ENCODE results near the gene PIEZO1. TPM values are rescaled to one million over a fixed set of nuclear protein-coding genes. Genes with fewer than 3 reads are reported as not detected.
"Not testable (repeated sequence)": the region's sequence is repeated elsewhere in the genome, so short reads cannot be mapped to it uniquely, and the experiment has no call there.

The PIEZO1 gene, protein sequence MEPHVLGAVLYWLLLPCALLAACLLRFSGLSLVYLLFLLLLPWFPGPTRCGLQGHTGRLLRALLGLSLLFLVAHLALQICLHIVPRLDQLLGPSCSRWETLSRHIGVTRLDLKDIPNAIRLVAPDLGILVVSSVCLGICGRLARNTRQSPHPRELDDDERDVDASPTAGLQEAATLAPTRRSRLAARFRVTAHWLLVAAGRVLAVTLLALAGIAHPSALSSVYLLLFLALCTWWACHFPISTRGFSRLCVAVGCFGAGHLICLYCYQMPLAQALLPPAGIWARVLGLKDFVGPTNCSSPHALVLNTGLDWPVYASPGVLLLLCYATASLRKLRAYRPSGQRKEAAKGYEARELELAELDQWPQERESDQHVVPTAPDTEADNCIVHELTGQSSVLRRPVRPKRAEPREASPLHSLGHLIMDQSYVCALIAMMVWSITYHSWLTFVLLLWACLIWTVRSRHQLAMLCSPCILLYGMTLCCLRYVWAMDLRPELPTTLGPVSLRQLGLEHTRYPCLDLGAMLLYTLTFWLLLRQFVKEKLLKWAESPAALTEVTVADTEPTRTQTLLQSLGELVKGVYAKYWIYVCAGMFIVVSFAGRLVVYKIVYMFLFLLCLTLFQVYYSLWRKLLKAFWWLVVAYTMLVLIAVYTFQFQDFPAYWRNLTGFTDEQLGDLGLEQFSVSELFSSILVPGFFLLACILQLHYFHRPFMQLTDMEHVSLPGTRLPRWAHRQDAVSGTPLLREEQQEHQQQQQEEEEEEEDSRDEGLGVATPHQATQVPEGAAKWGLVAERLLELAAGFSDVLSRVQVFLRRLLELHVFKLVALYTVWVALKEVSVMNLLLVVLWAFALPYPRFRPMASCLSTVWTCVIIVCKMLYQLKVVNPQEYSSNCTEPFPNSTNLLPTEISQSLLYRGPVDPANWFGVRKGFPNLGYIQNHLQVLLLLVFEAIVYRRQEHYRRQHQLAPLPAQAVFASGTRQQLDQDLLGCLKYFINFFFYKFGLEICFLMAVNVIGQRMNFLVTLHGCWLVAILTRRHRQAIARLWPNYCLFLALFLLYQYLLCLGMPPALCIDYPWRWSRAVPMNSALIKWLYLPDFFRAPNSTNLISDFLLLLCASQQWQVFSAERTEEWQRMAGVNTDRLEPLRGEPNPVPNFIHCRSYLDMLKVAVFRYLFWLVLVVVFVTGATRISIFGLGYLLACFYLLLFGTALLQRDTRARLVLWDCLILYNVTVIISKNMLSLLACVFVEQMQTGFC (N-terminal part only)
- total RNA-seq (ENCODE audit: insufficient read depth, low replicate concordance), result 91.7 TPM

DNA sequence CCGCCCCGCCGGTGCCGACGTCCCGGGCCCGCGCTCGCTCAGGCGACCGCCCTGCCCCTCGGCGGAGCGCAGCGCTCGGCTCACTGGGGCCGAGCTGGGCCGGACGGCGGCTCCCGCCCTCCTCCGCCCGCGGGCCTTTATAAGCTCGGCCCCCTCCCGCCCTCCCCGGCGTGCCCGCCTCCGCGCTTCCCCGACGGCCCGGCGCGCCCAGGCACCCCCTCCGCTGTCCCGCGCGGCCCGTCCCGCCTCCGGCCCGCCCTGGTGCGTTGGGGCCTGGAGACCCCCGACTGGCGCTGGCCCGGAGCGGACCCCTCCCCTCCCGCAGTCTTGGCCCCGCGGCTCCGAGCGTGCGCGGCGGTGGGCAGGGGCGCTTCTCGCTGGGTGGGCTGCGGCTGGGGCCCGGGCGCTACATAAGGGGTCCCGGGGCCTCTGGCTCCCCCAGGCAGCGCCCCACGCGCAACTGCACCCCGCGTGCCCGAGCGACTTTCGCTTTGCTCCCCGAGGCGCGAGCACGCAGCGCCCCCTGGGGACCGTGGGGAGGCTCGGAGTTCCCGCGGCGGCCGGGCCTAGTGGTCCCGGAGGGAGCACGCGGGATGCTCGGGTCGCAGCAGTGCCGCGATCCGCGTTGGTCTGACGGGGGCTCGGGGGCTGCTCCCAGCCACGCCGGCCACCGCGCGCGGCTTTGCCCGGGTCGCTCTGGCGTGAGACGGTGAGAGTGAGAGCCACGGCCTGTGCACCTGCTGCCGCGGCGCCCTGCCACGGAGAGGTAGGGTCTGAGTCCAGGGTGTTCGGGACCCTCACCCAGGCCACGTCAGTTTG, at the start of gene PIEZO1:
PIEZO1 (minus strand) TSS at position 115 of the 819 bp plus-strand sequence. CDS start 256 bp downstream, outside the sequence.
- DNase-seq (ENCODE audit: low spot score), result peak; percentile 69

DNA sequence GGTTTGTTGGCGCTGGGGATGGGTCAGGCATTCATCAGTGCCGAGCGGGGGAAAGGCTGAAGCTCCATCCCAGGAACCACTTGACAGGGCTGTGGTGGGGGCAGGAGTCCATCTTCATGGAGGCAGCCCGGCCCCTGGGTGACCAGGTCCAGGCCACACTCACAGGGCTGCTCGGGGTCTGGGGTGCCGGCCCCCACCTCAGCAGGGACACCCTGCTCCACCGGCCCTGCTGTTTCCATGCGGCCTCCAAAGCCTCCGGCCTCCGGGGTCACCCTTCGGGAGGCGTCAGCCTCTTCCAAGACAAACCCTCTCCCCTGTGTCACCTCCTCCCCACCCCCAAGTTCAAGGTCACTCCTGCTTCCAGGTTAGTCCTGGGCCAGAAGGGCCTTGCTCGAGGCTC, 49.6 kb upstream of the PIEZO1 start:
- DNase-seq (ENCODE audit: low spot score), result no peak

DNA sequence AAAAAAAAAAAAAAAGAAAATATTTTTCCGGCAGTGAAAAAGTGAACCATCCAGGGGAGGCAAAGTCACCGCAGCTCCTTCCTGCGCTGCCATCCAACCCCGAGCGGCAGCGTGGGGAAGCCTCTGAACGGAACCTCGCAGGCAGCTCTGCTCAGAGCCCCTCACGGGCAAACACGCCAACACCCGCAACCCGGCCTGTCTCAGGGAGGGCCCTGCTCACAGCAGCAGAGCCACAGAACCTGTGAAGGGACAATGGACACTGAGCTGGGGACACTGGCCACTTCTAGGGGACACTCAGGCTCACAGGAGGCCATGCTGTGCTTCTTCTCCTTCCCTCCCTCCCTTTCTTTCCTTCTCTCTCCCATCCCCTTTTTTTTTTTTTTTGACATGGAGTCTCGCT, 48.1 kb upstream of the PIEZO1 start:
- DNase-seq (ENCODE audit: low spot score), result no peak

GRCh38 chr16:88831838-88832237, 46.8 kb upstream of the PIEZO1 start:
- DNase-seq (ENCODE audit: low spot score), result no peak

DNA sequence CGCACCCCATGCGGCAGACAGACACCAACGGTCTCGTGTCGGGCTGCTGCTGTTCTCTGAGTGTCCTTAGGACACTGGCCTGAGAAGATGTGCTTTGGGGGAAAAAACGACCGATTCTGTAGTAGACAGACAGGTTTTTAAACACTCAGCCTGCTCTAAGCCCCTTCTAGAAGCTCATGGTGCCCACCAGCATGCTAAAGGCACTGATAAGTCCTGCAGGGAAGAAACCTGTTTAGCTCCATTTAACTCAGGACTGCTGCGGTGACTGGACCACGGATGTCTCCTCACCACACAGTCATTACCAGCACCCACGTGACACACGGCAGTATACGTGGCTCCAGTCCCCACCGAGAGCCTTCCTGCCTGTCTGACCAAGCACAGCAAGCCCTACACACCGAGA, 45.8 kb upstream of the PIEZO1 start:
- no peak for DNase-seq (ENCODE audit: low spot score)

DNA sequence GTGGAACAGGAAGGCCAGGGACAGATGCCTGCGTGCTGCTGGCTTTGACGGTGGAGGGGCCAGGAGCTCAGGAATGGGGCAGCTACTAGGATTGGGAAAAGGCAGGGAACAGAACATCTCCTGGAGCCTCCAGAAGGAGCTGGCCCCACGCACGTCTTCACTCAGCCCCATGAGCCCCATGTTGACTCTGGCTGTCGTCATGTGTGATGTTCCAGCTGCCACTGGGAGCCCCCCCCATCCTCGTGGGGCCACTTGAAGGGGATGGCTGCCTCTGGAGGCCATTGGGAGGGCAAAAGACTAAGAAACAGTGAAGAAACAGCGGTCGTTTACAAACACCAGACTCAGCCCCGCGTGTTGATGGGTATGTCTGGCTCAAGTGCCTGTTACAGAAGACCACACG, 45.2 kb upstream of the PIEZO1 start:
- peak; percentile 84 for DNase-seq (ENCODE audit: low spot score)

GRCh38 chr16:88828711-88829110, 43.7 kb upstream of the PIEZO1 start:
- no peak for DNase-seq (ENCODE audit: low spot score)

DNA sequence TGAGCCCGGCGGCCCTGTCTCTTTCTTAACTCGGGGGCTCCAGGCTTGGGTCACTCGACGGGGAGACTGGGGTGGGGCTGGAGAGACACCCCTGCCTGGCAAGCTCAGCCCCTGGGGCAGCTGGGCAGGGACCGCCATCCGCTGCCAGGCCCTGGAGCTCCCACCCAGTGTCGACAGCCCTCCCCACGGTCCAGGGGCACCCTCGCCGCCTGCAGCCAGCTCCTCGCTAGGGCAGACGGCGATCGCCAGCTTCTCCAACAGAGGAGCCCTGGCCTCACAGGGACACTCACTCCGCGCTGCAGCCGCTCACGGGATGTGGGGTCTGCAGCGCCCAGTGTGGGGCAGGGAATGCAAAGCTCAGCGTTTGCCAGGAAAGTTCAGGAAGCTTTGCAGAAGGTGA, 42.7 kb upstream of the PIEZO1 start:
- DNase-seq (ENCODE audit: low spot score), result no peak

DNA sequence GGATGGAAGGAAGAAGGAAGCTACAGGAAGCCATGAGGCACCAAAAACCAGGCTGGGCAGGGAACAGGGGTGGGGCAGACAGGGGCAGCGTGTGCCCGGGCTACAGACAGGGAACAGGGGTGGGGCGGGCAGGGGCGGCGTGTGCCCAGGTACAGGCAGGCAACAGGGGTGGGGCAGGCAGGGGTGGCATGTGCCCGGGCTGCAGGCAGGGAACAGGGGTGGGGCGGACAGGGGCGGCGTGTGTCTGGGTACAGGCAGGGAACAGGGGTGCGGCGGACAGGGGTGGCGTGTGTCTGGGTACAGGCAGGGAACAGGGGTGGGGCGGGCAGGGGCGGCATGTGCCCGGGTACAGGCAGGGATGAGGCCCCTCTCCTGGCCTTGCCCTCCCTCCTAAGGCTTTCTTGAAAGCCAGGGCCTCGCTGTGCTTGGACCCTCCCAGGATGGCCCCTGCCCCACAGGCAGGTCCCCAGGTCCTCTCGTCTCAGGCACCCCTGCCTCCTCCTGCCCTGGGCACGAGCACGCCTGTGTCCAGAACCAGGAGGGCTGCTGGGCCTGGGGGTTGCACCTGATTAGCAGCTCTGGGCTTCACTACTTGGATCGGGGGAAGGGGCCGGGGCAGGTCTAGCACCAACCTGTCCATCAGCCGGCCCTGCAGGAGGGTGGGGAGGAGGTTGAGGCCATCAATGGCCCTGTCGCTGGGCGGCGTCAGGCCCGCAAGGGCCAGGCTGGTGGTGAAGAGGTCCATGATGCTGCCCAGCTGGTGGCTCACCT, 41.2 kb upstream of the PIEZO1 start:
- no peak for DNase-seq (ENCODE audit: low spot score)

GRCh38 chr16:88825146-88825545, 40.1 kb upstream of the PIEZO1 start:
- no peak for DNase-seq (ENCODE audit: low spot score)

DNA sequence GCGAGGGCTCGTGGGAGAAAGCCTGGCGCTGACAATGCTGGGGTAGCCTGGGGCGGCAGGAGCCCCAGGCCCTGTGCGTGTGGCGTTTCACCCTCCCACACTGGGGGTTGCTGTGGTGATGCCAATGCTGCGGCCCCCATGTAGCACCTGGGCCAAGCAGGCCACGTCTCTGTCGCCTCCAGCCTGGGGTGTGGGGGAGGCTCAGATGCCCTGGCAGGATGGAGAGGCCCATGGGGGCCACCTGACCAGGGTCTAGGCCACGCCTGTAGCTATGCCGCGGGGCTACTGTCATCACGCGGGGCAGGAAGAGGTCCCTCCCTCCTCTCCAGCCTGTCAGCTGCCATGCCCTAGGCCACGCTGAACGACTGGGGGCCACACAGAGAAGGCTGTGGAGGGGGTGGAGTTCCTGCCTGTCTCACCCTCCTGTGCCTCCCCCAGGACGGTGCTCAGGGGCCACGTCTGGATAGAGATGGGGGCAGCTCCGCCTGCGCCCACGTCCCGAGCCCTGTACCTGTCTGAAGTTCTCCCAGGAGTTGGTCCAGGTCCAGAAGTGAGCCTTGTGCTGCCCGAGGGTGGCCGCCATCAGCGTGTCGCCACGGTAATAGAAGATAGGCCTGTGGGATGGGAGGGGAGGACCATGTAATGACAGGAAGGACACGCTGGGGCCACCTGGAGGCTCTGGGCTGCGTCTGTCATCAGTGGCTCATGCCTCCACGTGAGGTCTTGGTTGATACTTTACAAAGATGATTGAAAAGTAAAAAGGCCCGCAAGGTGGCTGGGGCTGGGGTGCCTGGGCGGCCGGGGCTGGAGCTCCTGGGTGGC, 39.4 kb upstream of the PIEZO1 start:
- DNase-seq (ENCODE audit: low spot score), result no peak

- DNase-seq (ENCODE audit: low spot score), result not testable (repeated sequence)
These were observed 38.6 kb upstream of the PIEZO1 start for GRCh38 chr16:88823646-88824045.

DNA sequence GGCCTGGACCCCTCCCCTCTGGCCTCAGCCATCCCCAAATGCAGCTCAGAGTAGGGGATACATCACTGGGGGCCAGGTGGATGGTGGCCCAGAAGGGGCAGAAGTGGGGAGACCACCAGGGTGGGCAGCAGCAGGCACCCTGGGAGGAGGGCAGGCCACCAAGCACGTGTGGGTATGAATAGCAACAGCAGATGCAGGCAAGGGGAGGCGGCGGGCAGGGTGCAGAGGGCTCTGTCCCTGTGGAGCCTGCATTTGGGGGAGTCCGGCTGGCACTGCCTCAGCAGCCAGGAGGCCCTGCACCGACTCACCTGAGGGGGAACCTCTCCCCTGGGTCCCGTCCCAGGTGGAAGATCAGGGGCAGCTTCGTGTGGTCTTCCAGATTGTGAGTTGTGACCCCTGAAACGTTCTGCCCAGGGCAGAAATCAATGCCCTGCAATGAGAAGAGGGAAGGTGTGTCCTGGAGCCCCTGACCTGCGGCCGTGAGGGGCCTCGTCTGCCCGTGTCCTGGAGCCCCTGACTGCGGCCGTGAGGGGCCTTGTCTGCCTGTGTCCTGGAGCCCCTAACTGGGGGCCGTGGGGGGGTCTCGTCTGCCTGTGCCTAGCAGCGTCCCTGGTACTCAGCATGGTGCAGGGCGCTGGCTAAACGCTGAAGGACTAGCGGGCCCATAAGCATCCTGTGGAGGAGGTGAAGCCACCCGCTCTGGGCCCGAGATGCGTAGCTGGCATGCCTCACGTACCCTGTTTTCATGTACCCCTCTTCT, 37.4 kb upstream of the PIEZO1 start:
- DNase-seq (ENCODE audit: low spot score), result no peak

- DNase-seq (ENCODE audit: low spot score), result no peak
These were observed 36.3 kb upstream of the PIEZO1 start for GRCh38 chr16:88821168-88821850.

GRCh38 chr16:88820385-88821025, 35.5 kb upstream of the PIEZO1 start:
- no peak for DNase-seq (ENCODE audit: low spot score)

DNA sequence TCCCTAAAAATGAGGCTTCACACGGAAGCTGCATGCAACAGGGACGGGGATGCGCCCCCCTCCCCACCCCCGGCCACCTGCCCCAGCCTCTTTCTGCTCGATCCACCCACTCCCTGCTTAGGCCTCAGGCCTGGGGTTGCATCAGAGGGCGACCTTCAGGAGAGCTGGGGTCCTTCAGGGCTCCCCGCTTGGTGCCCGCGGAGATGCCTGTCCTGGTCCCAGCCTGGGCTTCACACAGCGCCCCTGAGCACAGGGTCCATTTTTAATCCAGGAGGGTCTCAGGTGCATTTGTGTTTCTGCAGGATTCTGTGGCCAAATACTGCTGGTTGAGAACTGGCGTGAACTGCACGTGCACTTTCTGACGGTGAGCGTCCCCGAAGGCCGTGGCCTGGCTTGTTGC, 34.1 kb upstream of the PIEZO1 start:
- DNase-seq (ENCODE audit: low spot score), result no peak

DNA sequence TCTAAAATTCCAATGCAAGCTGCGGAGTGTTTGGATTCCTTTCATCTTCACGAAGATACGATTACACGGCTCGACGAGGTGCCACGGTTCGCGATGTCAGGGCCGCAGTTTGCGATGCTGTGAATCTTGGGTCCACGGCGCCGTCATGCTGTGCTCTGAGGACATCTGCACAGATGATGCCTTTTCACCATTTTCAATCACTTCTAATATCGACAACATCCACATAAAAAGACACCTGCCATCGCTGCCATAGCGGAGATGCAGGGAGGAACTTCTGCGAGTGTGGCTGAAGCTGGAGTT, 33.5 kb upstream of the PIEZO1 start:
- DNase-seq (ENCODE audit: low spot score), result no peak

Measured in umbilical cord (tissue), 2 donors.